Measurements from ENCODE around the gene ZNF281.

The ZNF281 gene

DNA sequence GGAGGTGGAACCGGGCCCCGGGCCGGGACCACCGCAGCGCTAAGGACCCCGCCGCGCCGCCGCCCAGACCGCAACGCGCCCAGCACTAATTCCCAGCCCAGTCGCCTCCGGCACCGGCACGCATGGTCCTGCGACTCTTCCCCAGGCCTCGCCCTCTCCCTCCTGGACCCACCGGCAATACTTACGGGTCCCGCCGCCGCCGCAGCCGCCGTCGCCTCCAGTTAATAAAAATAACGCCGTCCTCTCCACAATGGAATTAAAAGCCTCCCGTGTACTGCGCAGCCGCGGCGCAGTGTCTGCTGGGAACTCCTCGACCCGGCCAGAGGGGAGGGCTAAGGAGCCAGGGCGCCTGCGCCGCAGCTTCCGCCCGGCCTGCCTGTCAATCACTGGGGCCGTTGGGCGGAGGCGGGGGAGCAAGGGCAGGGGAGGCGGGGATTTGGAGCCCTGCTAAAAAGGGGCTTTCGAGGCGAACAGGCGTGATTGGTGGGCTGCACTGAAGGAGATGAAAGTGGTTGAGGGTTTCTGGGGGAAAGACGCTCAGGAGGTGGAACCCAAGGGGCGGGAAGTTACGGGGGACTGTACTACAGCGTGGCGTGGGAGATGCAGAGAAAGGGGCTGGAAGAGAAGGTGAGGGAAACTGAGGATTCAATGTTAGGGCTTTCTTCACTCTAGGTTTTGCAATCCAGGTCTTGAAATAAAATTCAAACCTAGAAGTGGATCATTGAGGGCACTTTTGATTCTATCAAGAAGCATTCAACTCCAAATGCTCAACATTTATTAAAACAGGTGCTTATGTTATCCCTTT lies at the start of gene ZNF281:
Gene ZNF281 (minus strand): TSS at position 276 of the 805 bp plus-strand sequence. CDS start 331 bp downstream, outside the sequence.
- peak within 1 kb of the TSS; percentile 55 to 96 (median 90) for H3K27ac ChIP-seq
- H3K4me3 ChIP-seq, result peak within 1 kb of the TSS; percentile 77 to 97 (median 90)

DNA sequence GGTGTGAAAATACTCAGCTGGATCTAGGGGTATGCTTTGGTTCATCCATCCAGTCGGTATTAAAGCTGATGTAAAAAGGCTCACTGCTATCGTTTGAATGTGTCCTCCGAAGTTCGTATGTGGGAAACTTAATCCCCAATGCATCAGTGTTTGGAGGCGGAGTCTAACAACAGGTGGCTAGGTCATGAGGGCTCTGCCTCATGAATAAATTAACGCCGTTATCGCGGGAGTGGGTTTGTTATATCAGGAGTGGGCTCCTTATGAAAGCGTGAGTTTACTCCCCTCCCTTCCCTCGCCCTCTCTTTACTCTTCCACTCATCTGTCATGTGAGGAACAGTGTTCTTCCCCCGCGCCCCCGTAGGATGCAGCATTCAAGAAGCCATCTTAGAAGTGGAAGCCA lies 48.9 kb upstream of the ZNF281 start:
- H3K27ac ChIP-seq, result no peak overlapping the region
- H3K4me3 ChIP-seq, result no peak overlapping the region

GRCh38 chr1:200457810-200458209 lies 48.0 kb upstream of the ZNF281 start:
- H3K27ac ChIP-seq, result no peak overlapping the region
- no peak overlapping the region for H3K4me3 ChIP-seq

GRCh38 chr1:200454425-200454824 lies 44.6 kb upstream of the ZNF281 start:
- Histone ChIP-seq H3K27ac (no peak overlapping the region), H3K4me3 (no peak overlapping the region)

DNA sequence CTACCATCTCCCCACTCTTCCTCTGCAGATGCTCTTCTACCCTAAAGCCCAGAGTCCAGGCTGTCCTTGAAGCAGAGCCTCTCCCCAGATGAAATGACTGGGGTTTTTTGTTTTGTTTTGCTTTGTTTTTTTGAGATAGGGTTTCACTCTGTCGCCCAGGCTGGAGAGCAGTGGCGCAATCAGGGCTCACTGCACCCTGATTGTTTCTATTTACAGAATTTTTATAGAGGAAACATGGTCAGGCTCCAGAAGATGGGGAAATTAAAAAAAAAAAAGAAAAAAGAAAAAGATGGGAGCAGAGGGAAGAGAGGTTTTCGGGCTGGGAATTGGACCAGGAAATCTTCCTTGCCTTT lies 43.7 kb upstream of the ZNF281 start:
- Histone ChIP-seq H3K27ac (no peak overlapping the region), H3K4me3 (no peak overlapping the region)

DNA sequence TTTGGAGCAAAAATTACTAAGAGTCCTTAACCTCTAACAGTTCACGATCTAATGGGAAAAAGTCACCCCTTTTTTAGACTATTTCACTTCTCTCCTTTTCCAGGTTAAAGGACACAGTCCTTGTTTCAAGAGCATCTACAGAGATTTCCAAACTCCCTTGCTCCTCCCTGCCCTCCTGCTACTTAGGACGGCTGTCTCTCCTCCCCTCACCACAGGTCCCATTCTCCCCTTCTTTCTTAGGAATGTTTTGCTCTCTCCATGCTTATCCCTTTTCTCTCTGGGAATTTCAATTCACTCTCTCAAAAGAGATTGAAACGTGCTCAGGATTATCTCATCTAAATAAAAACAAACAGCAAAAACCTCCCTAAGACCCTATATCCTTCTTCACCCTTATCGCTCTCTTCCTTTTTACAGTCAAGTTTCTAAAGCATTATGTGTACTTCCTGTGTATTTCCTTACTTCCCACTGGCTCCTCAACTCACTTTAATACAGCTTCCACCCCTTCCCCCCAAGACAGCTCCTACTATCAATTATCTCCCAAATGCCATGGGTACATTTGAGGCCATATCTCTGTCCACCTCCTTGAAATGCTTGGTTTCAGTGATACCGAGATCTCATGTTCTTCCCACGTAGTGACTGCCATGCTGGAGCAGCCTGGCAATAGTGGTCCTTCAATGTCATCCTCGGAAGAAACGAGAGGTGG lies 43.2 kb upstream of the ZNF281 start:
- Histone ChIP-seq H3K4me3 (no peak overlapping the region), H3K27ac (no peak overlapping the region)

- H3K4me3 ChIP-seq, result no peak overlapping the region
- H3K27ac ChIP-seq, result no peak overlapping the region
These were observed 38.4 kb upstream of the ZNF281 start for GRCh38 chr1:200448034-200448762.

GRCh38 chr1:200445213-200445612 lies 35.4 kb upstream of the ZNF281 start:
- H3K27ac ChIP-seq, result no peak overlapping the region
- H3K4me3 ChIP-seq, result no peak overlapping the region

GRCh38 chr1:200444478-200444877 lies 34.6 kb upstream of the ZNF281 start:
- Histone ChIP-seq H3K4me3 (no peak overlapping the region), H3K27ac (no peak overlapping the region)

GRCh38 chr1:200443860-200444259 lies 34.0 kb upstream of the ZNF281 start:
- no peak overlapping the region for H3K4me3 ChIP-seq
- H3K27ac ChIP-seq, result no peak overlapping the region

DNA sequence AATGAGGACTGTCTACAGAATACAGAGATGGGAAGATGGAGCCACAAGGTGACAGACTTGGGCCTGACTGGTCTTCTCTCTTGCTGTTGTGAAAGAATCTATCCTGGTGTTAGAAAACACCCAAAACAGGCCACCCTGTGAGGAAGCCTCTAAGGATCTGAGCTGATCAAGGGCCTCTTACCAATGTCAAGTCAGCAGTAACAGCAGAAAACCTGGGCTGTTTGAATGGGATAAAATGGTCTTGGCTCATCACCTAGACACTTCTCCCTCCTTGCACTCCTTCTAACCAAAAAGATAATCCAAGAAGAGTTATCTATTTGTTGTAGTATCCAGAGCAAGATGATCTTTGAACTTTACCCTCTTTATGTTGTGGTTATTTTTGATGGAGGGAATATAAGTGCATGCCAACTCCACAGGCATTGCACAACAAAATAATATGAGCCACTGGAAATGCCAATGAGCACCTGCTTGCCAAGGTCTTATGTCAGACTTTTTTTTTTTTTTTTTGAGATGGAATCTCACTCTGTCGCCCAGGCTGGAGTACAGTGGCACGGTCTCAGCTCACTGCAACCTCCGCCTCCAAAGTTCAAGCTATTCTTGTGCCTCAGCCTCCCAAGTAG lies 32.8 kb upstream of the ZNF281 start:
- no peak overlapping the region for H3K27ac ChIP-seq
- H3K4me3 ChIP-seq, result no peak overlapping the region

GRCh38 chr1:200442023-200442422 lies 32.2 kb upstream of the ZNF281 start:
- H3K4me3 ChIP-seq, result no peak overlapping the region
- H3K27ac ChIP-seq, result no peak overlapping the region

DNA sequence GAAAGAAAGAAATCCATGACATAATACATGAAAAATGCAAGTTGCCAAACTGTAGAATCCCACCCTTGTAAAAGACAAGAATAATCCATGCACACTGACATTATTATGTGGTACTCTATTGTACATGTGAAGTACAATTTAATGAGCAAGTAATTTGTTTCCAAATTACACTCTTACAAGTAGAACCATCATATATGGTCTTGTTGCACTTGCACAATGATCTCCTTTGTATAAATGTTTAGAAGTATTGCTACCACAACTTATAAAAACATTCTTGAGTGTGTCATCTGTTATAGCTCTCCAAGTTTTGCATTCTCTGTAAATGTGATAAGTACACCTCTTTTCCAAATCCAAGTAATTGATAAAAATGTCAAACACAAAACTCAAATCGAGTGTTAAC lies 29.1 kb upstream of the ZNF281 start:
- no peak overlapping the region for H3K27ac ChIP-seq
- H3K4me3 ChIP-seq, result no peak overlapping the region

- Histone ChIP-seq H3K27ac (peak overlapping the region in 1 of 21 experiments; percentile 19), H3K4me3 (peak overlapping the region in 1 of 7 experiments; percentile 5)
These were observed 28.6 kb upstream of the ZNF281 start for GRCh38 chr1:200438413-200438812.

GRCh38 chr1:200437556-200438203 lies 27.8 kb upstream of the ZNF281 start:
- Histone ChIP-seq H3K27ac (peak overlapping the region in 7 of 21 experiments; percentile 12 to 70 (median 19)), H3K4me3 (peak overlapping the region in 2 of 7 experiments; percentile 5 to 11)

- Histone ChIP-seq H3K4me3 (no peak overlapping the region), H3K27ac (peak overlapping the region in 1 of 21 experiments; percentile 49)
These were observed 27.3 kb upstream of the ZNF281 start for GRCh38 chr1:200437088-200437487.

DNA sequence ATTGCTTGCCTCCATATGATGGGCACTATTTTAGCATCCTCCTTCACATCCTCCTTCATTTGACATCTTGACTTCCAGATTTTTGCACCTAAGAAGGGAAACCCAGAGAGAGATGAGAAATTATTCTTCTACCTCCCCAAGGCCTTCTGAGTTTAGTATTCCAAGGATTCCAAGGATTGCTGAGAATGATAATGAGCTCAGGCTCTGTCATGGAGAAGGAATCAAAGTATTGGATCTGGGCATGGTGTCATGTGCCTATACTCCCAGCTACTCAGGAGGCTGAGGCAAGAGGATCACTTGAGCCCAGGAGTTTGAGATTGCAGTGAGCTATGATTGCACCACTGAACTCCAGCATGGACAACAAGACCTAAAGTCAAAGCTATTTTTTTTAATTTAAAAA lies 26.6 kb upstream of the ZNF281 start:
- Histone ChIP-seq H3K27ac (no peak overlapping the region), H3K4me3 (no peak overlapping the region)

GRCh38 chr1:200435200-200435780 lies 25.5 kb upstream of the ZNF281 start:
- Histone ChIP-seq H3K27ac (no peak overlapping the region), H3K4me3 (no peak overlapping the region)

DNA sequence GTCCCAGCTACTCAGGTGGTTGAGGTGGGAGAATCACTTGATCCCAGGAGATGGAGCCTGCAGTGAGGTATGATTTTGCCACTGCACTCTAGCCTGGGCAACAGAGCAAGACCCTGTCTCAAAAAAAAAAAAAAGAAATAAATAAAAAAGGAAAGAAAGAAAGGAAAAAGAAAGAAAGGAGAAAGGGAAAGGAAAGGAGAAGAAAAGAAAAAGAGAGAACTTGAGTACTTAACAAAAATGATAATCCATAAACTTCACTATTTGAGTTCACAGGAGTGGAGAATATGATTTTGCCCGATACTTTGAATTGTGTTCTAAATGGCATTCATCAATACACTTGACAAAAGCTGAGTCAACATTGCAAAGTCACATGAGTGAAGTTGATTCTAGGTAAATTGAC lies 23.8 kb upstream of the ZNF281 start:
- H3K27ac ChIP-seq, result no peak overlapping the region
- H3K4me3 ChIP-seq, result no peak overlapping the region

Data from skin epidermis (tissue), 12 donors.